Naive thymus-derived CD4-positive, alpha-beta T cell (primary cell): ENCODE results near the gene RACGAP1. TPM values are rescaled to one million over a fixed set of nuclear protein-coding genes. Genes with fewer than 3 reads are reported as not detected.
A peak's percentile ranks its signal among the peaks of the same experiment; 100 is the strongest.

Experiments used
- ATAC-seq: fragments of 150-1000 bp; cut with Tn5 transposase; 2 replicates; pipeline ENCODE4 v1.10.0; 2021; ENCODE audit warnings: mild to moderate bottlenecking, moderate library complexity
- CTCF ChIA-PET: fragments of 350-600 bp; sonication (Branson Sonifier 250); formaldehyde crosslinking; loops from one replicate; lab custom pipeline; 2021; ENCODE audit warnings: antibody characterized with exemption; lab: Charles Lee
- POLR2A ChIA-PET: fragments of 350-600 bp; sonication (Branson Sonifier 250); formaldehyde crosslinking; loops from one replicate; lab custom pipeline; 2021; ENCODE audit warnings: antibody characterized with exemption, inconsistent platforms; lab: Charles Lee
- DNase-seq, 9 donors: peaks; one replicate each; pipeline versions ENCODE4 v3.0.0 to v3.0.0-alpha.2; 2020 to 2022; ENCODE audit warnings: mixed read lengths in 1 of 9
- H3K27ac ChIP-seq: one replicate; pipeline ENCODE4 v1.7.0; 2013; ENCODE audit warnings: mild to moderate bottlenecking, low read depth, low read length, moderate library complexity
- H3K27me3 ChIP-seq, 2 donors: one replicate each; pipeline ENCODE4 v1.7.0; 2013; ENCODE audit warnings: low read length in 2 of 2, mild to moderate bottlenecking in 2 of 2, moderate library complexity in 2 of 2; ENCODE audit not compliant: control insufficient read depth in 2 of 2, insufficient read depth in 2 of 2
- H3K36me3 ChIP-seq, 3 experiments: 1 replicate in 2 of 3; 2 replicates in 1 of 3; pipeline ENCODE4 v1.7.0; 2013; ENCODE audit warnings: low read length in 3 of 3, mild to moderate bottlenecking in 3 of 3, moderate library complexity in 1 of 3; ENCODE audit not compliant: insufficient read depth in 3 of 3, control insufficient read depth in 2 of 3
- H3K4me1 ChIP-seq, 2 donors: one replicate each; pipeline ENCODE4 v1.7.0; 2013; ENCODE audit warnings: low read length in 2 of 2, mild to moderate bottlenecking in 2 of 2, moderate library complexity in 1 of 2; ENCODE audit not compliant: control insufficient read depth in 2 of 2, insufficient read depth in 2 of 2
- H3K4me3 ChIP-seq: 2 replicates; pipeline ENCODE4 v1.7.0; 2013; ENCODE audit warnings: mild to moderate bottlenecking, low read length
- H3K9me3 ChIP-seq, 3 experiments: 1 replicate in 2 of 3; 2 replicates in 1 of 3; pipeline ENCODE4 v1.7.0; 2013; ENCODE audit warnings: low read length in 3 of 3; ENCODE audit not compliant: control insufficient read depth in 2 of 3
- H3K27ac Mint-ChIP-seq, 9 donors: one replicate each; pipeline ENCODE4 v1.8.0; 2020 to 2022; ENCODE audit warnings: mixed read lengths in 9 of 9, mild to moderate bottlenecking in 8 of 9, moderate library complexity in 5 of 9, inconsistent platforms in 2 of 9
- H3K27me3 Mint-ChIP-seq, 5 donors: one replicate each; pipeline ENCODE4 v1.8.0; 2021 to 2022; ENCODE audit warnings: mixed read lengths in 5 of 5, mild to moderate bottlenecking in 1 of 5
- H3K36me3 Mint-ChIP-seq, 5 donors: one replicate each; pipeline ENCODE4 v1.8.0; 2020 to 2022; ENCODE audit warnings: mixed read lengths in 5 of 5, mild to moderate bottlenecking in 3 of 5, inconsistent platforms in 1 of 5
- H3K4me1 Mint-ChIP-seq, 7 donors: one replicate each; pipeline ENCODE4 v1.8.0; 2020 to 2022; ENCODE audit warnings: mixed read lengths in 7 of 7, mild to moderate bottlenecking in 3 of 7, inconsistent platforms in 1 of 7
- H3K4me3 Mint-ChIP-seq, 10 donors: one replicate each; pipeline ENCODE4 v1.8.0; 2020 to 2022; ENCODE audit warnings: mild to moderate bottlenecking in 10 of 10, mixed read lengths in 10 of 10, moderate library complexity in 6 of 10, inconsistent platforms in 2 of 10
- H3K9me3 Mint-ChIP-seq, 11 donors: one replicate each; pipeline ENCODE4 v1.8.0; 2020 to 2022; ENCODE audit warnings: mixed read lengths in 11 of 11, mild to moderate bottlenecking in 4 of 11, inconsistent platforms in 1 of 11, moderate library complexity in 1 of 11
- intact Hi-C, 2 donors: fragments of 100-400 bp; cut with micrococcal nuclease; formaldehyde crosslinking; loops; one replicate each; pipeline ENCODE4 v1.15.1; 2023
- polyA plus RNA-seq, 2 donors: library from polyadenylated mRNA; unstranded; fragments of 300-500 nt; fragmentation: Illumina TruSeq; gene quantifications; one replicate each; pipeline ENCODE4 v1.2.3, GENCODE V29; 2021
- total RNA-seq, 6 experiments: library from RNA in 5 of 6; stranded (reverse) in 5 of 6; gene quantifications; 1 replicate in 5 of 6; 2 replicates in 1 of 6; pipeline ENCODE4 v1.2.3 and lab custom pipeline; 2021 to 2026

The RACGAP1 gene
- total and polyA plus RNA-seq, 7 experiments from 2014 or later, result 4.2 to 111 (median 8.6) TPM

- H3K9me3 ChIP-seq, result no peaks in the 10 kb centered on the region
- peaks cover 0 to 13% (median 3%) of the 10 kb centered on the region in 7 donors for H3K4me1 Mint-ChIP-seq
- intact Hi-C loops, result no loop called here
- no peaks in the 10 kb centered on the region for H3K36me3 Mint-ChIP-seq
- no peak overlapping the region for H3K4me3 Mint-ChIP-seq
- ChIA-PET POLR2A (no interaction called here), CTCF (no interaction called here)
- no peak overlapping the region for H3K27ac Mint-ChIP-seq
- H3K4me1 ChIP-seq, result no peaks in the 10 kb centered on the region
- ATAC-seq (no peak), DNase-seq (no peak)
- no peaks in the 10 kb centered on the region for H3K27me3 ChIP-seq
- H3K27me3 Mint-ChIP-seq, result peaks cover 34 to 47% (median 37%) of the 10 kb centered on the region in 5 donors
- no peak overlapping the region for H3K4me3 ChIP-seq
- H3K27ac ChIP-seq, result no peak overlapping the region
- no peaks in the 10 kb centered on the region for H3K36me3 ChIP-seq
- no peaks in the 10 kb centered on the region for H3K9me3 Mint-ChIP-seq
Observed at GRCh38 chr12:50047693-50048250, 22.5 kb upstream of the RACGAP1 start.

GRCh38 chr12:50043854-50044253 is 18.6 kb upstream of the RACGAP1 start:
- H3K36me3 ChIP-seq, result no peaks in the 10 kb centered on the region
- peaks cover under 1 to 12% (median 1%) of the 10 kb centered on the region in 5 donors for H3K27me3 Mint-ChIP-seq
- H3K27ac Mint-ChIP-seq, result no peak overlapping the region
- H3K4me1 Mint-ChIP-seq, result peaks cover 0 to 21% (median 0%) of the 10 kb centered on the region in 7 donors
- no peaks in the 10 kb centered on the region for H3K9me3 Mint-ChIP-seq
- H3K4me3 Mint-ChIP-seq, result no peak overlapping the region
- no peaks in the 10 kb centered on the region for H3K4me1 ChIP-seq
- no peaks in the 10 kb centered on the region for H3K9me3 ChIP-seq
- no peak overlapping the region for H3K27ac ChIP-seq
- no peaks in the 10 kb centered on the region for H3K27me3 ChIP-seq
- ChIA-PET CTCF (interaction anchor here (0.7 kb wide), 1 partner anchor 12 kb away, joined by 3 read pairs; no protein-coding TSS in a partner anchor), POLR2A (no interaction called here)
- no peak overlapping the region for H3K4me3 ChIP-seq
- no peak for ATAC-seq
- DNase-seq, result no peak
- H3K36me3 Mint-ChIP-seq, result no peaks in the 10 kb centered on the region
- intact Hi-C loops, result no loop called here

GRCh38 chr12:50043308-50043707 is 18.0 kb upstream of the RACGAP1 start:
- Mint-ChIP-seq H3K36me3 (no peaks in the 10 kb centered on the region), H3K27me3 (peaks cover 0 to 9% (median 0%) of the 10 kb centered on the region in 5 donors)
- POLR2A ChIA-PET, result interaction anchor here (0.6 kb wide), 2 partner anchors 18 to 499 kb away, joined by 3 to 4 read pairs; no protein-coding TSS in a partner anchor

GRCh38 chr12:50042693-50043092 is 17.4 kb upstream of the RACGAP1 start:
- ATAC-seq, result no peak
- Histone ChIP-seq H3K4me3 (no peak overlapping the region), H3K27me3 (no peaks in the 10 kb centered on the region), H3K9me3 (no peaks in the 10 kb centered on the region), H3K4me1 (no peaks in the 10 kb centered on the region), H3K36me3 (no peaks in the 10 kb centered on the region), H3K27ac (no peak overlapping the region)
- POLR2A ChIA-PET, result interaction anchor here (0.6 kb wide), 2 partner anchors 17 to 498 kb away, joined by 3 to 4 read pairs; no protein-coding TSS in a partner anchor
- H3K9me3 Mint-ChIP-seq, result no peaks in the 10 kb centered on the region
- H3K4me3 Mint-ChIP-seq, result peak overlapping the region in 1 of 10 donors; percentile 1
- DNase-seq, result no peak
- H3K36me3 Mint-ChIP-seq, result no peaks in the 10 kb centered on the region
- intact Hi-C loops, result no loop called here
- CTCF ChIA-PET, result interaction anchor here (4.5 kb wide), 1 partner anchor 12 kb away, joined by 19 read pairs; no protein-coding TSS in a partner anchor
- peaks cover 0 to 11% (median 0%) of the 10 kb centered on the region in 5 donors for H3K27me3 Mint-ChIP-seq
- no peak overlapping the region for H3K27ac Mint-ChIP-seq
- peaks cover 0 to 21% (median 0%) of the 10 kb centered on the region in 7 donors for H3K4me1 Mint-ChIP-seq

More at GRCh38 chr12:50043308-50043707, 18.0 kb upstream of the RACGAP1 start:
- no peaks in the 10 kb centered on the region for H3K27me3 ChIP-seq
- no peak for DNase-seq
- H3K27ac ChIP-seq, result no peak overlapping the region
- no peaks in the 10 kb centered on the region for H3K9me3 Mint-ChIP-seq
- H3K4me3 ChIP-seq, result no peak overlapping the region
- no peak overlapping the region for H3K4me3 Mint-ChIP-seq
- H3K9me3 ChIP-seq, result no peaks in the 10 kb centered on the region
- no peak for ATAC-seq
- CTCF ChIA-PET, result interaction anchor here (0.7 kb wide), 1 partner anchor 13 kb away, joined by 3 read pairs; no protein-coding TSS in a partner anchor
- no peak overlapping the region for H3K27ac Mint-ChIP-seq
- no peaks in the 10 kb centered on the region for H3K36me3 ChIP-seq
- peaks cover 0 to 21% (median 0%) of the 10 kb centered on the region in 7 donors for H3K4me1 Mint-ChIP-seq
- no peaks in the 10 kb centered on the region for H3K4me1 ChIP-seq
- intact Hi-C loops, result no loop called here

GRCh38 chr12:50041962-50042361 is 16.7 kb upstream of the RACGAP1 start:
- Histone ChIP-seq H3K4me1 (no peaks in the 10 kb centered on the region), H3K27me3 (no peaks in the 10 kb centered on the region), H3K4me3 (no peak overlapping the region), H3K36me3 (no peaks in the 10 kb centered on the region), H3K27ac (no peak overlapping the region), H3K9me3 (no peaks in the 10 kb centered on the region)
- ChIA-PET CTCF (interaction anchor here (4.5 to 6.7 kb wide), 2 partner anchors 13 to 26 kb away, joined by 19 to 47 read pairs; no protein-coding TSS in a partner anchor), POLR2A (no interaction called here)
- H3K36me3 Mint-ChIP-seq, result no peaks in the 10 kb centered on the region
- H3K27me3 Mint-ChIP-seq, result peaks cover 0 to 5% (median 0%) of the 10 kb centered on the region in 5 donors
- H3K4me3 Mint-ChIP-seq, result no peak overlapping the region
- no peak for ATAC-seq
- peak overlapping the region in 1 of 9 donors; percentile 6 for H3K27ac Mint-ChIP-seq
- H3K4me1 Mint-ChIP-seq, result peaks cover 0 to 15% (median 0%) of the 10 kb centered on the region in 7 donors
- intact Hi-C loops, result no loop called here
- H3K9me3 Mint-ChIP-seq, result no peaks in the 10 kb centered on the region
- no peak for DNase-seq

- H3K9me3 ChIP-seq, result no peaks in the 10 kb centered on the region
- H3K27ac ChIP-seq, result no peak overlapping the region
- intact Hi-C loops, result no loop called here
- H3K27ac Mint-ChIP-seq, result peak overlapping the region in 1 of 9 donors; percentile 6
- ATAC-seq (no peak), DNase-seq (no peak)
- H3K4me3 Mint-ChIP-seq, result no peak overlapping the region
- ChIA-PET POLR2A (no interaction called here), CTCF (interaction anchor here (4.5 to 6.7 kb wide), 2 partner anchors 14 to 27 kb away, joined by 19 to 47 read pairs; no protein-coding TSS in a partner anchor)
- no peaks in the 10 kb centered on the region for H3K36me3 Mint-ChIP-seq
- no peaks in the 10 kb centered on the region for H3K27me3 ChIP-seq
- no peaks in the 10 kb centered on the region for H3K4me1 ChIP-seq
- H3K9me3 Mint-ChIP-seq, result no peaks in the 10 kb centered on the region
- H3K36me3 ChIP-seq, result no peaks in the 10 kb centered on the region
- no peak overlapping the region for H3K4me3 ChIP-seq
- H3K27me3 Mint-ChIP-seq, result peaks cover 0 to 10% (median 4%) of the 10 kb centered on the region in 5 donors
- peaks cover 0 to 15% (median 0%) of the 10 kb centered on the region in 7 donors for H3K4me1 Mint-ChIP-seq
Observed at GRCh38 chr12:50041062-50041860, 16.0 kb upstream of the RACGAP1 start.
